Measurements from ENCODE around the gene PPARG.

Gene PPARG

GRCh38 chr3:12316729-12317351 lies 28.0 kb downstream of the PPARG start:
- TF ChIP-seq CTCF (IDR thresholded peaks at IDR 0.05; ENCODE audit: extremely low read depth, insufficient read depth, missing control alignments) = no peak
- DNase-seq (ENCODE audit: low spot score) = no peak
- in situ Hi-C loops (cut with MboI; ENCODE audit: low pct_unique_long_range_greater_than_20kb, low sequenced_read_pairs, unreplicated experiment) = no loop called here

- TF ChIP-seq CTCF (IDR thresholded peaks at IDR 0.05; ENCODE audit: extremely low read depth, insufficient read depth, missing control alignments) = no peak
- in situ Hi-C loops (cut with MboI; ENCODE audit: low pct_unique_long_range_greater_than_20kb, low sequenced_read_pairs, unreplicated experiment) = no loop called here
- DNase-seq (ENCODE audit: low spot score) = no peak
Observed at GRCh38 chr3:12317914-12318313, 29.0 kb downstream of the PPARG start.

GRCh38 chr3:12318758-12319621 lies 30.1 kb downstream of the PPARG start:
- in situ Hi-C loops (cut with MboI; ENCODE audit: low pct_unique_long_range_greater_than_20kb, low sequenced_read_pairs, unreplicated experiment) = no loop called here
- no peak for DNase-seq (ENCODE audit: low spot score)
- TF ChIP-seq CTCF (IDR thresholded peaks at IDR 0.05; ENCODE audit: extremely low read depth, insufficient read depth, missing control alignments) = no peak

GRCh38 chr3:12321015-12321414 lies 32.1 kb downstream of the PPARG start:
- in situ Hi-C loops (cut with MboI; ENCODE audit: low pct_unique_long_range_greater_than_20kb, low sequenced_read_pairs, unreplicated experiment) = no loop called here
- TF ChIP-seq CTCF (IDR thresholded peaks at IDR 0.05; ENCODE audit: extremely low read depth, insufficient read depth, missing control alignments) = no peak
- DNase-seq (ENCODE audit: low spot score) = no peak

GRCh38 chr3:12323237-12323636 lies 34.4 kb downstream of the PPARG start:
- no peak for TF ChIP-seq CTCF (IDR thresholded peaks at IDR 0.05; ENCODE audit: extremely low read depth, insufficient read depth, missing control alignments)
- in situ Hi-C loops (cut with MboI; ENCODE audit: low pct_unique_long_range_greater_than_20kb, low sequenced_read_pairs, unreplicated experiment) = no loop called here
- DNase-seq (ENCODE audit: low spot score) = no peak

- in situ Hi-C loops (cut with MboI; ENCODE audit: low pct_unique_long_range_greater_than_20kb, low sequenced_read_pairs, unreplicated experiment) = no loop called here
- no peak for TF ChIP-seq CTCF (IDR thresholded peaks at IDR 0.05; ENCODE audit: extremely low read depth, insufficient read depth, missing control alignments)
- no peak for DNase-seq (ENCODE audit: low spot score)
Observed at GRCh38 chr3:12325586-12326515, 37.0 kb downstream of the PPARG start.
